ENCODE measurements around the gene ALOXE3. TPM values are rescaled to one million over a fixed set of nuclear protein-coding genes. Genes with fewer than 3 reads are reported as not detected.

ALOXE3 gene
- total and polyA plus RNA-seq, 2 of the 8 experiments (the other 6 are each of a cell fraction or from before 2014, with no cell fraction given), result 0.26 TPM; not detected in 1

- TF ChIP-seq PHF8 (conservative IDR thresholded peaks at IDR 0.05; ENCODE audit: low read depth, low read length) (0 out of 2 replicates have a peak, but pooled peaks have one; percentile 35), CHD7 (IDR thresholded peaks at IDR 0.05; ENCODE audit: insufficient replicate concordance, low read length) (no peak), POLR2A (IDR thresholded peaks at IDR 0.05; ENCODE audit: control extremely low read depth in 1 of 2, low read depth in 2 of 2, low read length in 2 of 2) (peak in 1 of 2 experiments; percentile 51; a peak in 1 of 3 replicates), SUZ12 (IDR thresholded peaks at IDR 0.05; ENCODE audit: low read length) (no peak), JUND (IDR thresholded peaks at IDR 0.05; ENCODE audit: low read length) (no peak), YY1 (IDR thresholded peaks at IDR 0.05; ENCODE audit: low read depth, low read length) (0 out of 2 replicates have a peak, but pooled peaks have one; percentile 55), TAF7 (optimal IDR thresholded peaks at IDR 0.05; ENCODE audit: borderline replicate concordance, low read depth, low read length) (peak; percentile 56), CHD2 (IDR thresholded peaks at IDR 0.05; ENCODE audit: low read length) (no peak)
These were observed 2.4 kb upstream of the ALOXE3 start (continued) for GRCh38 chr17:8120520-8121406.

Data from H1 (cell line).